Neural progenitor cell (in vitro differentiated cells): Measurements from ENCODE around the gene MTMR12. TPM values are rescaled to one million over a fixed set of nuclear protein-coding genes. Genes with fewer than 3 reads are reported as not detected.

Source experiments
- DNase-seq: peaks from one replicate; pipeline ENCODE4 v3.0.0-alpha.2; 2016; ENCODE audit warnings: low spot score
- H2AFZ ChIP-seq: fragments of 200-600 bp; sonication (generic); replicated peaks from 2 replicates; pipeline ENCODE4 v1.6.1; 2016; ENCODE audit warnings: antibody characterized with exemption
- H3F3A ChIP-seq: fragments of 200-600 bp; sonication (generic); 2 replicates; pipeline ENCODE4 v1.6.1; 2016; ENCODE audit warnings: antibody characterized with exemption, low read depth
- H3K27ac ChIP-seq: fragments of 200-600 bp; sonication (generic); 2 replicates; pipeline ENCODE4 v1.5.1; 2016; ENCODE audit warnings: mild to moderate bottlenecking
- H3K27me3 ChIP-seq: fragments of 200-600 bp; sonication (generic); 2 replicates; pipeline ENCODE4 v1.6.1; 2016; ENCODE audit warnings: mild to moderate bottlenecking, moderate library complexity
- H3K36me3 ChIP-seq: fragments of 200-600 bp; sonication (generic); 2 replicates; pipeline ENCODE4 v1.5.1; 2016
- H3K4me1 ChIP-seq: fragments of 200-600 bp; sonication (generic); 2 replicates; pipeline ENCODE4 v1.6.1; 2016; ENCODE audit warnings: mixed run types
- H3K4me2 ChIP-seq: fragments of 200-600 bp; sonication (generic); 2 replicates; pipeline ENCODE4 v1.6.1; 2016
- H3K4me3 ChIP-seq: fragments of 200-600 bp; sonication (generic); 2 replicates; pipeline ENCODE4 v1.5.1; 2016
- H3K79me2 ChIP-seq: fragments of 200-600 bp; sonication (generic); 2 replicates; pipeline ENCODE4 v1.6.1; 2016; ENCODE audit warnings: low read depth
- H3K9ac ChIP-seq: fragments of 200-600 bp; sonication (generic); 2 replicates; pipeline ENCODE4 v1.6.1; 2016
- H3K9me3 ChIP-seq: fragments of 200-600 bp; sonication (generic); 2 replicates; pipeline ENCODE4 v1.5.1; 2016; ENCODE audit warnings: low read depth
- H4K20me1 ChIP-seq: fragments of 200-600 bp; sonication (generic); 2 replicates; pipeline ENCODE4 v1.6.1; 2016; ENCODE audit warnings: low read depth
- H3K27ac Mint-ChIP-seq: 3 replicates; pipeline ENCODE4 v1.8.0; 2021; ENCODE audit warnings: mixed read lengths
- H3K27me3 Mint-ChIP-seq: 2 replicates; pipeline ENCODE4 v1.8.0; 2022; ENCODE audit warnings: low read depth, mild to moderate bottlenecking, inconsistent platforms, moderate library complexity, mixed read lengths; ENCODE audit not compliant: insufficient read depth
- H3K36me3 Mint-ChIP-seq: 3 replicates; pipeline ENCODE4 v1.8.0; 2021; ENCODE audit warnings: mixed read lengths
- H3K4me1 Mint-ChIP-seq: 3 replicates; pipeline ENCODE4 v1.8.0; 2021; ENCODE audit warnings: mixed read lengths
- H3K4me3 Mint-ChIP-seq: 3 replicates; pipeline ENCODE4 v1.8.0; 2021; ENCODE audit warnings: mild to moderate bottlenecking, moderate library complexity, mixed read lengths
- H3K9me3 Mint-ChIP-seq: 3 replicates; pipeline ENCODE4 v1.8.0; 2020; ENCODE audit warnings: mixed read lengths
- EZH2 ChIP-seq: fragments of 200-600 bp; sonication (generic); IDR thresholded peaks from 2 replicates; pipeline ENCODE4 v1.6.1; 2017; ENCODE audit warnings: antibody characterized with exemption, mild to moderate bottlenecking, moderate library complexity
- EZH2phosphoT487 ChIP-seq: fragments of 200-600 bp; sonication (generic); IDR thresholded peaks from 2 replicates; pipeline ENCODE4 v1.6.1; 2017; ENCODE audit warnings: antibody characterized with exemption
- total RNA-seq: library from RNA; depleted of rRNA; stranded (reverse); fragments of >200 nt; gene quantifications from 2 replicates; pipeline ENCODE4 v1.2.3, GENCODE V29; 2015; ENCODE audit warnings: low replicate concordance
- TF ChIP-seq, protein P1 (sequence below): fragments of 200-600 bp; sonication (generic); IDR thresholded peaks from 2 replicates; pipeline ENCODE4 v1.5.1; 2017; ENCODE audit warnings: antibody characterized with exemption, mild to moderate bottlenecking

MTMR12 gene
- total RNA-seq, 1 donor from 2014 or later = 22.0 TPM

DNA sequence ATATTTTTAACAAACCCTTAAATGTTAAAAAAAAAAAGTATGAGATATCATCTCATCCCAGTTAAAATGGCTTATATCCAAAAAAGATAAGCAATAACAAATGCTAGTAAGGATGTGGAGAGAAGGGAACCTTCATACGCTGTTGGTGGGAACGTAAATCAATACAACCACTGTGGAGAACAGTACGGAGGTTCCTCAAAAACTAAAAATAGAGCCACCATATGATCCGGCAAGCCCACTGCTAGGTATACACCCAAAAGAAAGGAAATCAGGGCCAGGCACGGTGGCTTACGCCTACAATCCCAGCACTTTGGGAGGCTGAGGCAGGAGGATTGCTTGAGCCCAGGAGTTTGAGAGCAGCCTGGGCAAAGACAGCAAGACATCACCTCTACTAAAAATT is 3.0 kb downstream of the MTMR12 start:
- Histone ChIP-seq H3K9ac (no peak overlapping the region), H3K36me3 (no peaks in the 10 kb centered on the region), H3K9me3 (no peaks in the 10 kb centered on the region), H3K27ac (no peak overlapping the region), H3K27me3 (no peaks in the 10 kb centered on the region), H3F3A (peaks cover 12% of the 10 kb centered on the region), H3K4me2 (no peak overlapping the region), H3K4me1 (peaks cover 9% of the 10 kb centered on the region), H3K79me2 (peaks cover 76% of the 10 kb centered on the region), H2AFZ (no peak overlapping the region), H3K4me3 (no peak overlapping the region), H4K20me1 (peaks cover 22% of the 10 kb centered on the region)
- no peaks in the 10 kb centered on the region for H3K9me3 Mint-ChIP-seq
- TF ChIP-seq EZH2phosphoT487 = no peak
- no peak for TF ChIP-seq EZH2
- TF ChIP-seq, protein P1, sequence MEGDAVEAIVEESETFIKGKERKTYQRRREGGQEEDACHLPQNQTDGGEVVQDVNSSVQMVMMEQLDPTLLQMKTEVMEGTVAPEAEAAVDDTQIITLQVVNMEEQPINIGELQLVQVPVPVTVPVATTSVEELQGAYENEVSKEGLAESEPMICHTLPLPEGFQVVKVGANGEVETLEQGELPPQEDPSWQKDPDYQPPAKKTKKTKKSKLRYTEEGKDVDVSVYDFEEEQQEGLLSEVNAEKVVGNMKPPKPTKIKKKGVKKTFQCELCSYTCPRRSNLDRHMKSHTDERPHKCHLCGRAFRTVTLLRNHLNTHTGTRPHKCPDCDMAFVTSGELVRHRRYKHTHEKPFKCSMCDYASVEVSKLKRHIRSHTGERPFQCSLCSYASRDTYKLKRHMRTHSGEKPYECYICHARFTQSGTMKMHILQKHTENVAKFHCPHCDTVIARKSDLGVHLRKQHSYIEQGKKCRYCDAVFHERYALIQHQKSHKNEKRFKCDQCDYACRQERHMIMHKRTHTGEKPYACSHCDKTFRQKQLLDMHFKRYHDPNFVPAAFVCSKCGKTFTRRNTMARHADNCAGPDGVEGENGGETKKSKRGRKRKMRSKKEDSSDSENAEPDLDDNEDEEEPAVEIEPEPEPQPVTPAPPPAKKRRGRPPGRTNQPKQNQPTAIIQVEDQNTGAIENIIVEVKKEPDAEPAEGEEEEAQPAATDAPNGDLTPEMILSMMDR = no peak
- peaks cover 2% of the 10 kb centered on the region for H3K27me3 Mint-ChIP-seq
- no peak for DNase-seq
- H3K4me1 Mint-ChIP-seq = peaks cover 10% of the 10 kb centered on the region
- no peak overlapping the region for H3K27ac Mint-ChIP-seq
- H3K36me3 Mint-ChIP-seq = peaks cover 17% of the 10 kb centered on the region
- no peak overlapping the region for H3K4me3 Mint-ChIP-seq

DNA sequence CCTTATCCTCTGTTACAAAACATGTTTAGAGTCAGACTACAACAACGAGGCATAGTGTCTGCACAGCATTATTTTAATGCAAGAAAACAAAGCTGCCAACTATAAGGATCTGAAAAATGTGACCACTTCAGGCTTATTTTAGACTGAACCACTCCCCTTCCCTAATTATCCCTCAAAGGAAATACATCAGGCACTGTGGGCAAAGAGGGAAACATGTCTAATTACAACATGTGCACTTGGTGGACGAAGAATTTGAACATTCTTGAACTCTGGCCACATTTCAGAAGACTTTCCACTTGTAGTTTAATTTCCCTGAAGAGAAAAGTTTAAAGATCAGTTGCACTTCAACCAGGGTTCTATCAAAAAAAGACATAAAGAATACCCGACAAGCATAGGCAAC is 3.8 kb downstream of the MTMR12 start:
- H3K79me2 ChIP-seq = peaks cover 84% of the 10 kb centered on the region
- TF ChIP-seq, protein P1 = no peak
- no peak for TF ChIP-seq EZH2phosphoT487
- no peak for TF ChIP-seq EZH2
- no peak overlapping the region for H2AFZ ChIP-seq
- H3K27ac Mint-ChIP-seq = no peak overlapping the region
- no peak overlapping the region for H3K4me3 Mint-ChIP-seq
- H3F3A ChIP-seq = peaks cover 6% of the 10 kb centered on the region
- H3K27me3 ChIP-seq = no peaks in the 10 kb centered on the region
- H3K27me3 Mint-ChIP-seq = peaks cover 2% of the 10 kb centered on the region
- peaks cover 22% of the 10 kb centered on the region for H4K20me1 ChIP-seq
- H3K4me1 ChIP-seq = peaks cover 9% of the 10 kb centered on the region
- H3K4me3 ChIP-seq = no peak overlapping the region
- H3K9me3 Mint-ChIP-seq = no peaks in the 10 kb centered on the region
- no peak overlapping the region for H3K27ac ChIP-seq
- no peak for DNase-seq
- no peaks in the 10 kb centered on the region for H3K36me3 ChIP-seq
- peaks cover 10% of the 10 kb centered on the region for H3K4me1 Mint-ChIP-seq
- H3K36me3 Mint-ChIP-seq = peaks cover 20% of the 10 kb centered on the region
- H3K9ac ChIP-seq = no peak overlapping the region
- H3K9me3 ChIP-seq = no peaks in the 10 kb centered on the region
- no peak overlapping the region for H3K4me2 ChIP-seq

DNA sequence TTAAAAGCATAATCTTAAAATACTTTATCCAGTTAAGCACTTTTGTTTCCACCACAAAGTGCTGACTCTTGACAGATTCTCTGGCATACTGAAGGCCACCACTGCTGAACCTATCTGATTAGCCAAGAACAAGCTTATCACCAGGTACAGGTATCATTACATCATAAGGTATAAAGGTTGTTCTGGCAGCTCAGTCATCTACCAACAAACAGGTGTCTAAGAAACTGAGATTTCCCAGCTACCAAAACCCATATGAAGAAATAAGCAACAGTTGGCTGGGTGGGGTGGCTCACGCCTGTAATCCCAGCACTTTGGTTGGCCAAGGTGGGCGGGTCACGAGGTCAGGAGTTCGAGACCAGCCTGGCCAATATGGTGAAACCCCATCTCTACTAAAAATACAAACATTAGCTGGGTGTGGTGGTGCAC is 5.0 kb downstream of the MTMR12 start:
- peaks cover 22% of the 10 kb centered on the region for H4K20me1 ChIP-seq
- Mint-ChIP-seq H3K9me3 (no peaks in the 10 kb centered on the region), H3K4me1 (peaks cover 8% of the 10 kb centered on the region), H3K27me3 (peaks cover 2% of the 10 kb centered on the region), H3K36me3 (peaks cover 22% of the 10 kb centered on the region), H3K4me3 (no peak overlapping the region), H3K27ac (no peak overlapping the region)
- H3K79me2 ChIP-seq = peaks cover 95% of the 10 kb centered on the region
- H3K9me3 ChIP-seq = no peaks in the 10 kb centered on the region
- no peak for DNase-seq
- no peak overlapping the region for H2AFZ ChIP-seq
- no peak overlapping the region for H3K9ac ChIP-seq
- peaks cover 6% of the 10 kb centered on the region for H3F3A ChIP-seq
- H3K4me2 ChIP-seq = no peak overlapping the region
- TF ChIP-seq, protein P1 = no peak
- TF ChIP-seq EZH2phosphoT487 (no peak), EZH2 (no peak)
- peaks cover 12% of the 10 kb centered on the region for H3K4me1 ChIP-seq
- no peaks in the 10 kb centered on the region for H3K36me3 ChIP-seq
- no peak overlapping the region for H3K4me3 ChIP-seq
- no peak overlapping the region for H3K27ac ChIP-seq
- no peaks in the 10 kb centered on the region for H3K27me3 ChIP-seq
